Mucosa of descending colon (tissue), 3 donors: ENCODE data around the gene ATF7. TPM values are rescaled to one million over a fixed set of nuclear protein-coding genes. Genes with fewer than 3 reads are reported as not detected.

Experiments used
- ATAC-seq: fragments of 200-7000 bp; cut with Tn5 transposase; one replicate; pipeline ENCODE4 v1.9.1; 2020; ENCODE audit warnings: mild to moderate bottlenecking, moderate library complexity
- DNase-seq, 3 donors: peaks; one replicate each; pipeline ENCODE4 v3.0.0-alpha.2; 2020
- H3K36me3 ChIP-seq: fragments of 200-600 bp; one replicate; pipeline ENCODE4 v1.8.0; 2021; ENCODE audit warnings: low read depth, mild to moderate bottlenecking
- H3K4me1 ChIP-seq: fragments of 200-600 bp; one replicate; pipeline ENCODE4 v1.8.0; 2021; ENCODE audit warnings: low read depth, mild to moderate bottlenecking
- H3K4me3 ChIP-seq: fragments of 200-600 bp; one replicate; pipeline ENCODE4 v1.8.0; 2021; ENCODE audit warnings: mild to moderate bottlenecking
- H3K9me3 ChIP-seq: fragments of 200-600 bp; one replicate; pipeline ENCODE4 v1.8.0; 2021; ENCODE audit warnings: mild to moderate bottlenecking
- intact Hi-C, 2 donors: fragments of 100-400 bp; cut with DNase I in 1 of 2; cut with micrococcal nuclease in 1 of 2; formaldehyde crosslinking; loops; one replicate each; pipeline versions ENCODE4 v1.11.0 to v1.11.1; 2022; cut with DNase I, micrococcal nuclease
- total RNA-seq, 3 donors: library from RNA; stranded (reverse); fragmentation: NEBNext Ultra II Directional in 2 of 3; extraction: Animal tissue kit (Norgen Biotek cat#: 25700) in 2 of 3; gene quantifications; one replicate each; pipeline versions ENCODE4 v1.2.1 to v1.2.4, GENCODE V29; 2021 to 2023
- TF ChIP-seq, protein P1 (sequence below): fragments of 200-600 bp; IDR thresholded peaks from one replicate; pipeline ENCODE4 v1.8.0; 2022; ENCODE audit warnings: antibody characterized with exemption, mild to moderate bottlenecking
- donor health status: DM: no; HTN: no; CAD: no; lungs with moderate emphysema.
- donor health status: DM: no; HTN: no; CAD: no.
- donor health status: DM: no; HTN: yes; CAD: no.

The ATF7 gene
- total RNA-seq, 3 donors from 2014 or later: 35.6 to 50.9 (median 42.8) TPM

DNA sequence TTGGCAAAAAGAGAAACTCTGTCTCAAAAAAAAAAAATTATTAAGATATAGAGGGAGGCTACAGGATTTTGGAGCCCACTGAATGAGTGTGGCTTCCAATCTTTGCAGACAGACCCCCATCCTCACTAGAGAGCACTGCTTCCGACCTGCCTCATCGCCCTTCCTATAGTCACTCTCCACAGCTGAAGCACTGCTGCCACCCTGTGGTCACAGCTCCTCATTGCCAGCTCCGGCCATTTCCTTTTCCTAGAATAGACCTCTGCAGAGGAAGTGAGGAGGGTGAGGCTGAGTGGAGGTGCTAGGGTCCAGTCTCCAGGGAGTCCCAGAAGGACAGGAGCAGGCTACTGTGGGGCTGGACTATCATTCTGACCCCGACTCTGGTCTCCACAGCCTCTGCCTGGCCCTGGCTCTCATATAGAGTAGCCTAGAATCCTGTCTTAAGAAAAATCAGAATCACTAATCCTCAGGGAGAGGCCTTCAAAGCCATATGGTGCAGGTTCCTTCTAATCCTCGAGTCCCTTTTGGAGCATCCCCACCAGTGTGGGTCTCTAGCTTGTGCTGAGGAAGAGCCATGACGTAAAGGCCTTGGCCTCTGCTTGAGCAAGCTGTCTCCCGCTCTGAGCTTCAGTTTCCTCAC lies 117.5 kb downstream of the ATF7 start:
- DNase-seq (peak; percentile 83 to 95 (median 94)), ATAC-seq (peak; percentile 96)
- Histone ChIP-seq H3K9me3 (no peaks in the 10 kb centered on the region), H3K4me3 (no peak overlapping the region), H3K4me1 (peaks cover 3% of the 10 kb centered on the region), H3K36me3 (no peaks in the 10 kb centered on the region)
- TF ChIP-seq, protein P1, sequence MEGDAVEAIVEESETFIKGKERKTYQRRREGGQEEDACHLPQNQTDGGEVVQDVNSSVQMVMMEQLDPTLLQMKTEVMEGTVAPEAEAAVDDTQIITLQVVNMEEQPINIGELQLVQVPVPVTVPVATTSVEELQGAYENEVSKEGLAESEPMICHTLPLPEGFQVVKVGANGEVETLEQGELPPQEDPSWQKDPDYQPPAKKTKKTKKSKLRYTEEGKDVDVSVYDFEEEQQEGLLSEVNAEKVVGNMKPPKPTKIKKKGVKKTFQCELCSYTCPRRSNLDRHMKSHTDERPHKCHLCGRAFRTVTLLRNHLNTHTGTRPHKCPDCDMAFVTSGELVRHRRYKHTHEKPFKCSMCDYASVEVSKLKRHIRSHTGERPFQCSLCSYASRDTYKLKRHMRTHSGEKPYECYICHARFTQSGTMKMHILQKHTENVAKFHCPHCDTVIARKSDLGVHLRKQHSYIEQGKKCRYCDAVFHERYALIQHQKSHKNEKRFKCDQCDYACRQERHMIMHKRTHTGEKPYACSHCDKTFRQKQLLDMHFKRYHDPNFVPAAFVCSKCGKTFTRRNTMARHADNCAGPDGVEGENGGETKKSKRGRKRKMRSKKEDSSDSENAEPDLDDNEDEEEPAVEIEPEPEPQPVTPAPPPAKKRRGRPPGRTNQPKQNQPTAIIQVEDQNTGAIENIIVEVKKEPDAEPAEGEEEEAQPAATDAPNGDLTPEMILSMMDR: peak; percentile 74
- intact Hi-C loops: no loop called here

DNA sequence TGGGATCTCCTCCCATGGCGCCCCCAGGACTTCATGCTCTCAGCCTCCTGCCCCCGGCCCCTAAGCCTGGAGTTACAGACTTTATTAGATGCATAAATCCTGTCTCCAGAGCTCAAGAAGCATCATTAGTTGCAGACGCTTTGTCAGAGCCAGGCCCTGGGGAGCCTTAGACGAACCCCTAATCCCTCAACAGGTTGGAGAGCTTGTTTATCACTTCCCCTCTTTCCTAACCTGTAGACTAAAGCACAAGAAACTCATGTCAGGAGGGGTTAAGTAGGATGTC lies 118.6 kb downstream of the ATF7 start:
- H3K4me3 ChIP-seq: no peak overlapping the region
- TF ChIP-seq, protein P1: no peak
- H3K9me3 ChIP-seq: no peaks in the 10 kb centered on the region
- ATAC-seq: no peak
- H3K36me3 ChIP-seq: no peaks in the 10 kb centered on the region
- H3K4me1 ChIP-seq: peaks cover 3% of the 10 kb centered on the region
- DNase-seq: no peak
- intact Hi-C loops: no loop called here

GRCh38 chr12:53506881-53507602 lies 119.1 kb downstream of the ATF7 start, which contains the start of gene NPFF:
Gene NPFF, minus strand, starts transcription at chr12:53507484. Its CDS starts 10 bp downstream, at chr12:53507474.
- DNase-seq: no peak
- intact Hi-C loops: no loop called here
- no peaks in the 10 kb centered on the region for H3K36me3 ChIP-seq

DNA sequence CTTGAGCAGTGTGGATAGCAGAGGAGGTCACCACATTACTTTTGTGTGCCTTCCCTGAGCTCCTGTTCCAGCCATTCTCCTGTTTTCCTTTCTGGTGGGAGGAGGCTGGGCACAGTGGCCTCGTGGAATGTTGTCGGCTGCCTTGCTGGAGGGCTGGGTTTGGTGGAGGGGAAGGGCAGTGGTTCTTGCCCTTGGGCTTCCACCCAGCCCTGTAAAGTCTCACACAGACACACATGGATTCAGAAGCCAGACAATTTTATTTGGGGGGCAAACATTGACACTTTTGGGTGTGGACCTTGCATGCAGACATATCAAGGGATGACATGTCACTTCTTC lies 119.8 kb downstream of the ATF7 start:
- H3K36me3 ChIP-seq: no peaks in the 10 kb centered on the region
- no peak overlapping the region for H3K4me3 ChIP-seq
- no peaks in the 10 kb centered on the region for H3K9me3 ChIP-seq
- peaks cover 11% of the 10 kb centered on the region for H3K4me1 ChIP-seq
- no peak for DNase-seq
- TF ChIP-seq, protein P1: no peak
- intact Hi-C loops: no loop called here
- ATAC-seq: no peak

More at GRCh38 chr12:53506881-53507602, 119.1 kb downstream of the ATF7 start, which contains the start of gene NPFF:
- peaks cover 5% of the 10 kb centered on the region for H3K4me1 ChIP-seq
- no peak for ATAC-seq
- no peak within 1 kb of the TSS for H3K4me3 ChIP-seq
- H3K9me3 ChIP-seq: no peaks in the 10 kb centered on the region
- TF ChIP-seq, protein P1: no peak

GRCh38 chr12:53505555-53506449 lies 120.4 kb downstream of the ATF7 start:
- Histone ChIP-seq H3K4me1 (peaks cover 12% of the 10 kb centered on the region), H3K36me3 (peaks cover 3% of the 10 kb centered on the region), H3K9me3 (no peaks in the 10 kb centered on the region), H3K4me3 (no peak overlapping the region)
- DNase-seq (no peak), ATAC-seq (no peak)
- TF ChIP-seq, protein P1: no peak
- intact Hi-C loops: no loop called here
